Liver (tissue), 9 donors: ENCODE results near the gene POU3F2. TPM values are rescaled to one million over a fixed set of nuclear protein-coding genes. Genes with fewer than 3 reads are reported as not detected.

ENCODE experiments used
- DNase-seq: peaks from one replicate; pipeline ENCODE4 v3.0.0-alpha.2; 2017; ENCODE audit warnings: low spot score
- H3K27ac ChIP-seq, 2 donors: one replicate each; pipeline ENCODE4 v1.7.0; 2013; ENCODE audit warnings: inconsistent platforms in 2 of 2, low read length in 2 of 2, control low read depth in 1 of 2, low read depth in 1 of 2, mild to moderate bottlenecking in 1 of 2
- H3K27me3 ChIP-seq, 4 donors: one replicate each; pipeline versions ENCODE4 v1.6.1 to v1.7.0; 2013; ENCODE audit warnings: low read length in 3 of 4, inconsistent platforms in 1 of 4, mild to moderate bottlenecking in 1 of 4, moderate library complexity in 1 of 4; ENCODE audit not compliant: control insufficient read depth in 4 of 4, insufficient read depth in 4 of 4
- H3K36me3 ChIP-seq, 4 donors: one replicate each; pipeline versions ENCODE4 v1.6.1 to v1.7.0; 2013; ENCODE audit warnings: low read length in 3 of 4, mild to moderate bottlenecking in 3 of 4, low read depth in 1 of 4, moderate library complexity in 1 of 4; ENCODE audit not compliant: control insufficient read depth in 4 of 4, insufficient read depth in 3 of 4
- H3K4me1 ChIP-seq, 4 donors: one replicate each; pipeline versions ENCODE4 v1.6.1 to v1.7.0; 2013; ENCODE audit warnings: low read length in 3 of 4, mild to moderate bottlenecking in 3 of 4, moderate library complexity in 1 of 4; ENCODE audit not compliant: control insufficient read depth in 4 of 4, insufficient read depth in 4 of 4
- H3K4me3 ChIP-seq, 3 donors: one replicate each; pipeline versions ENCODE4 v1.6.1 to v1.7.0; 2013; ENCODE audit warnings: low read length in 3 of 3, control low read depth in 1 of 3, low read depth in 1 of 3, mild to moderate bottlenecking in 1 of 3
- H3K9ac ChIP-seq, 2 donors: one replicate each; pipeline ENCODE4 v1.7.0; 2013; ENCODE audit warnings: low read length in 2 of 2, mild to moderate bottlenecking in 2 of 2, moderate library complexity in 2 of 2, control low read depth in 1 of 2, low read depth in 1 of 2
- H3K9me3 ChIP-seq, 4 donors: one replicate each; pipeline versions ENCODE4 v1.6.1 to v1.7.0; 2013; ENCODE audit warnings: low read length in 3 of 4; ENCODE audit not compliant: control insufficient read depth in 4 of 4
- EGR1 ChIP-seq, 2 donors: IDR thresholded peaks; 2 replicates each; pipeline ENCODE4 v1.6.1; 2016 to 2018; ENCODE audit warnings: antibody characterized with exemption in 2 of 2, low read depth in 2 of 2
- FOXA1 ChIP-seq: IDR thresholded peaks from 2 replicates; pipeline ENCODE4 v1.6.1; 2016; ENCODE audit warnings: antibody characterized with exemption
- FOXA2 ChIP-seq: IDR thresholded peaks from 2 replicates; pipeline ENCODE4 v1.6.1; 2016; ENCODE audit warnings: antibody characterized with exemption
- GABPA ChIP-seq, 2 donors: IDR thresholded peaks in 1 of 2; conservative IDR thresholded peaks in 1 of 2; 2 replicates each; pipeline ENCODE4 v1.6.1; 2016; ENCODE audit warnings: antibody characterized with exemption in 2 of 2, mild to moderate bottlenecking in 1 of 2, moderate library complexity in 1 of 2
- HNF4G ChIP-seq: IDR thresholded peaks from 2 replicates; pipeline ENCODE4 v1.6.1; 2016; ENCODE audit warnings: antibody characterized with exemption
- JUND ChIP-seq, 2 donors: IDR thresholded peaks; 2 replicates each; pipeline ENCODE4 v1.6.1; 2016; ENCODE audit warnings: antibody characterized with exemption in 2 of 2
- NR2F2 ChIP-seq: IDR thresholded peaks from 2 replicates; pipeline ENCODE4 v1.6.1; 2016; ENCODE audit warnings: antibody characterized with exemption
- RXRA ChIP-seq, 2 donors: IDR thresholded peaks; 2 replicates each; pipeline ENCODE4 v1.6.1; 2017 to 2018; ENCODE audit warnings: antibody characterized with exemption in 2 of 2, mild to moderate bottlenecking in 1 of 2
- TAF1 ChIP-seq: conservative IDR thresholded peaks from 2 replicates; pipeline ENCODE4 v1.6.1; 2016; ENCODE audit warnings: antibody characterized with exemption, mild to moderate bottlenecking
- WGBS: extraction: QIAGEN DNeasy Blood & Tissue Kit; methylation state at CpG from one replicate; pipeline ENCODE4 v1.1.7; 2013; 5-methylcytosine and 5-hydroxymethylcytosine counted together
- polyA plus RNA-seq, 2 donors: library from polyadenylated mRNA; stranded (reverse) in 1 of 2; unstranded in 1 of 2; fragments of 200-250 nt in 1 of 2; fragments of >200 nt in 1 of 2; fragmentation: Nextera tagmentation in 1 of 2; extraction: Ambion mirVana in 1 of 2; gene quantifications; one replicate each; pipeline versions ENCODE4 v1.2.1 to v1.2.3, GENCODE V29; 2013 to 2015
- total RNA-seq, 2 donors: library from RNA; depleted of rRNA; stranded (reverse); fragments of >200 nt; gene quantifications; one replicate each; pipeline ENCODE4 v1.2.3, GENCODE V29; 2014
- TF ChIP-seq, protein P1 (sequence below): IDR thresholded peaks from 2 replicates; pipeline ENCODE4 v1.6.1; 2016; ENCODE audit warnings: antibody characterized with exemption, mild to moderate bottlenecking
- TF ChIP-seq, protein P2 (sequence below): fragments of 150-350 bp; IDR thresholded peaks from 2 replicates; pipeline ENCODE4 v1.5.1; 2017; ENCODE audit warnings: improper control_type of control experiment, low read depth, low read length; ENCODE audit not compliant: missing input control
- TF ChIP-seq, protein P3 (sequence below): IDR thresholded peaks from 2 replicates; pipeline ENCODE4 v1.6.1; 2016; ENCODE audit warnings: antibody characterized with exemption
- TF ChIP-seq, protein P4 (sequence below): IDR thresholded peaks from 2 replicates; pipeline ENCODE4 v1.6.1; 2016; ENCODE audit warnings: antibody characterized with exemption
- donor health status: healthy.
- donor health status: healthy.
- donor health status: healthy.
- donor health status: healthy.
- donor health status: healthy.

POU3F2 gene
- total and polyA plus RNA-seq, 4 donors: not detected

DNA sequence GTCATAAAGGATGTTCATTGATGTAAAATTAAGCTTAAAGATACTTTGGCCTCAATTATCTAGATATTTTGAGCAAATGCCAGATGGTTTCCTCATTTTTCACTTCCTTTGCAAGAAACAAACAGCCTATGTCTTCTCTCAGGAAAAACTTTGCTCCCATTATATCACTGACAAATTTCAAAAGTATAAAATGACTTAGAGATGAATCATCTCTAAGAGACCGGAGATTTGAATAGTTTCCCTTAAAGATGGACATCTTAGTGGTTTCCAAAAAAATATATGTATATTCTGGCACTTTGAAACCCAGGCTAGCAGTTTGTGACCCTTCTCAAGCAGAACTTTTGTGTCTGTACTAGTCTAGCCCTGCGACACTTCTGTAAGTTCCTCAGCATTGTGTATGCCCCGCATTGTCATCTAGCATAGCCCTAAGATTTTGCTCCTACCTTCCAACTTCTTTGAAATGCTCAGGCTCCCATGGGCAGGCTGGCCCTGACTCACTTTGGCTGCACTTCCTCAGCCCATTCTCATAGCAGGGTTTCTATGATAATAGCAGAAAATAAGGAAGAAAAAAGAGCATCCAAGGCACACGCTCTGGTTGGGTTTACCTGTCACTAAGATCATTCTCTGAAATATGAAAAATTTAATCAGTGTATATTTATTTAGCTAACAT lies 25.7 kb upstream of the POU3F2 start:
- no peak overlapping the region for H3K27ac ChIP-seq
- H3K4me3 ChIP-seq: no peak overlapping the region
- no peaks in the 10 kb centered on the region for H3K4me1 ChIP-seq
- H3K9me3 ChIP-seq: peaks cover 0 to 3% (median 0%) of the 10 kb centered on the region in 4 donors
- TF ChIP-seq EGR1 (IDR thresholded peaks at IDR 0.05; ENCODE audit: low read depth in 2 of 2) (no peak), HNF4G (no peak), GABPA (IDR thresholded peaks at IDR 0.05 in 1 of 2, conservative IDR thresholded peaks at IDR 0.05 in 1 of 2) (no peak), FOXA2 (no peak), NR2F2 (no peak), FOXA1 (no peak), TAF1 (no peak), RXRA (IDR thresholded peaks at IDR 0.05) (no peak)
- TF ChIP-seq, protein P1, sequence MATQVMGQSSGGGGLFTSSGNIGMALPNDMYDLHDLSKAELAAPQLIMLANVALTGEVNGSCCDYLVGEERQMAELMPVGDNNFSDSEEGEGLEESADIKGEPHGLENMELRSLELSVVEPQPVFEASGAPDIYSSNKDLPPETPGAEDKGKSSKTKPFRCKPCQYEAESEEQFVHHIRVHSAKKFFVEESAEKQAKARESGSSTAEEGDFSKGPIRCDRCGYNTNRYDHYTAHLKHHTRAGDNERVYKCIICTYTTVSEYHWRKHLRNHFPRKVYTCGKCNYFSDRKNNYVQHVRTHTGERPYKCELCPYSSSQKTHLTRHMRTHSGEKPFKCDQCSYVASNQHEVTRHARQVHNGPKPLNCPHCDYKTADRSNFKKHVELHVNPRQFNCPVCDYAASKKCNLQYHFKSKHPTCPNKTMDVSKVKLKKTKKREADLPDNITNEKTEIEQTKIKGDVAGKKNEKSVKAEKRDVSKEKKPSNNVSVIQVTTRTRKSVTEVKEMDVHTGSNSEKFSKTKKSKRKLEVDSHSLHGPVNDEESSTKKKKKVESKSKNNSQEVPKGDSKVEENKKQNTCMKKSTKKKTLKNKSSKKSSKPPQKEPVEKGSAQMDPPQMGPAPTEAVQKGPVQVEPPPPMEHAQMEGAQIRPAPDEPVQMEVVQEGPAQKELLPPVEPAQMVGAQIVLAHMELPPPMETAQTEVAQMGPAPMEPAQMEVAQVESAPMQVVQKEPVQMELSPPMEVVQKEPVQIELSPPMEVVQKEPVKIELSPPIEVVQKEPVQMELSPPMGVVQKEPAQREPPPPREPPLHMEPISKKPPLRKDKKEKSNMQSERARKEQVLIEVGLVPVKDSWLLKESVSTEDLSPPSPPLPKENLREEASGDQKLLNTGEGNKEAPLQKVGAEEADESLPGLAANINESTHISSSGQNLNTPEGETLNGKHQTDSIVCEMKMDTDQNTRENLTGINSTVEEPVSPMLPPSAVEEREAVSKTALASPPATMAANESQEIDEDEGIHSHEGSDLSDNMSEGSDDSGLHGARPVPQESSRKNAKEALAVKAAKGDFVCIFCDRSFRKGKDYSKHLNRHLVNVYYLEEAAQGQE: no peak
- TF ChIP-seq, protein P2, sequence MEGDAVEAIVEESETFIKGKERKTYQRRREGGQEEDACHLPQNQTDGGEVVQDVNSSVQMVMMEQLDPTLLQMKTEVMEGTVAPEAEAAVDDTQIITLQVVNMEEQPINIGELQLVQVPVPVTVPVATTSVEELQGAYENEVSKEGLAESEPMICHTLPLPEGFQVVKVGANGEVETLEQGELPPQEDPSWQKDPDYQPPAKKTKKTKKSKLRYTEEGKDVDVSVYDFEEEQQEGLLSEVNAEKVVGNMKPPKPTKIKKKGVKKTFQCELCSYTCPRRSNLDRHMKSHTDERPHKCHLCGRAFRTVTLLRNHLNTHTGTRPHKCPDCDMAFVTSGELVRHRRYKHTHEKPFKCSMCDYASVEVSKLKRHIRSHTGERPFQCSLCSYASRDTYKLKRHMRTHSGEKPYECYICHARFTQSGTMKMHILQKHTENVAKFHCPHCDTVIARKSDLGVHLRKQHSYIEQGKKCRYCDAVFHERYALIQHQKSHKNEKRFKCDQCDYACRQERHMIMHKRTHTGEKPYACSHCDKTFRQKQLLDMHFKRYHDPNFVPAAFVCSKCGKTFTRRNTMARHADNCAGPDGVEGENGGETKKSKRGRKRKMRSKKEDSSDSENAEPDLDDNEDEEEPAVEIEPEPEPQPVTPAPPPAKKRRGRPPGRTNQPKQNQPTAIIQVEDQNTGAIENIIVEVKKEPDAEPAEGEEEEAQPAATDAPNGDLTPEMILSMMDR: no peak
- TF ChIP-seq, protein P3, sequence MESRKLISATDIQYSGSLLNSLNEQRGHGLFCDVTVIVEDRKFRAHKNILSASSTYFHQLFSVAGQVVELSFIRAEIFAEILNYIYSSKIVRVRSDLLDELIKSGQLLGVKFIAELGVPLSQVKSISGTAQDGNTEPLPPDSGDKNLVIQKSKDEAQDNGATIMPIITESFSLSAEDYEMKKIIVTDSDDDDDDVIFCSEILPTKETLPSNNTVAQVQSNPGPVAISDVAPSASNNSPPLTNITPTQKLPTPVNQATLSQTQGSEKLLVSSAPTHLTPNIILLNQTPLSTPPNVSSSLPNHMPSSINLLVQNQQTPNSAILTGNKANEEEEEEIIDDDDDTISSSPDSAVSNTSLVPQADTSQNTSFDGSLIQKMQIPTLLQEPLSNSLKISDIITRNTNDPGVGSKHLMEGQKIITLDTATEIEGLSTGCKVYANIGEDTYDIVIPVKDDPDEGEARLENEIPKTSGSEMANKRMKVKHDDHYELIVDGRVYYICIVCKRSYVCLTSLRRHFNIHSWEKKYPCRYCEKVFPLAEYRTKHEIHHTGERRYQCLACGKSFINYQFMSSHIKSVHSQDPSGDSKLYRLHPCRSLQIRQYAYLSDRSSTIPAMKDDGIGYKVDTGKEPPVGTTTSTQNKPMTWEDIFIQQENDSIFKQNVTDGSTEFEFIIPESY: no peak
- TF ChIP-seq, protein P4, sequence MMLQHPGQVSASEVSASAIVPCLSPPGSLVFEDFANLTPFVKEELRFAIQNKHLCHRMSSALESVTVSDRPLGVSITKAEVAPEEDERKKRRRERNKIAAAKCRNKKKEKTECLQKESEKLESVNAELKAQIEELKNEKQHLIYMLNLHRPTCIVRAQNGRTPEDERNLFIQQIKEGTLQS: no peak
- no peak for DNase-seq
- H3K27me3 ChIP-seq: peaks cover 0 to 6% (median 2%) of the 10 kb centered on the region in 4 donors
- WGBS: 81% methylated on average over 4 of the region's 4 CpGs
- no peak overlapping the region for H3K9ac ChIP-seq
- no peaks in the 10 kb centered on the region for H3K36me3 ChIP-seq

DNA sequence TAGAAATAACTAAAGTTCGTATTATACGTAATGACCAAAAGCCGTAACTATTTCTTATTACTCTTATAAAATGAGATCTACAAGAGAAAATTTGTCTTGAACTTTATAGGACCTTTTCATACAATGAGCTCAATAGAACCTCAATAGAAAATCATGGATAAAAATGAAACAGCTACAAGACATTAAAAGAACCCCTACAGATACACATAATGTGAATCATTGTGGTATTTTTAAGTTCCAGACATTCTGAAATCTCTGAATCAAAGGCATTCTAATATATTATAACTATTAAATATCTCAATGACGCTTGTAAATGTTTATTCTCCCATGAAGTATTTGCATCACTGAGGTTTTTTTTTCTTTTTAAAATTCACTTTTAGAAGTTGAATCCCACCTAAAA lies 22.2 kb upstream of the POU3F2 start:
- DNase-seq: no peak
- no peak for TF ChIP-seq JUND (IDR thresholded peaks at IDR 0.05)
- H3K4me1 ChIP-seq: no peaks in the 10 kb centered on the region

More for the DNA sequence above, 22.2 kb upstream of the POU3F2 start:
- H3K4me3 ChIP-seq: no peak overlapping the region
- no peak overlapping the region for H3K9ac ChIP-seq
- H3K27ac ChIP-seq: no peak overlapping the region
- 85% methylated on average over 4 of the region's 4 CpGs for WGBS
- H3K36me3 ChIP-seq: no peaks in the 10 kb centered on the region
- H3K9me3 ChIP-seq: no peaks in the 10 kb centered on the region
- peaks cover 0 to 5% (median 1%) of the 10 kb centered on the region in 4 donors for H3K27me3 ChIP-seq
